GM12878 (cell line): ENCODE measurements around the gene GRIN2C. TPM values are rescaled to one million over a fixed set of nuclear protein-coding genes. Genes with fewer than 3 reads are reported as not detected.

Experiments
- ATAC-seq: fragments of 200-7000 bp; cut with Tn5 transposase; 3 replicates; pipeline ENCODE4 v1.9.1; 2020; ENCODE audit warnings: mild to moderate bottlenecking, moderate library complexity
- BruUV-seq: library from RNA; stranded (reverse); fragments of 400-500 nt; replicated peaks from 2 replicates; lab custom pipeline; 2021; lab: Mats Ljungman, UMichigan
- CTCF ChIA-PET: fragments of 300-600 bp; sonication (Branson Sonifier 250); formaldehyde crosslinking; extraction: SDS; loops from one replicate; lab custom pipeline; 2021; ENCODE audit warnings: inconsistent platforms; lab: Yijun Ruan, JAX
- POLR2A ChIA-PET: fragments of 350-600 bp; formaldehyde crosslinking; extraction: SDS; loops from one replicate; lab custom pipeline; 2021; ENCODE audit warnings: inconsistent platforms; lab: Charles Lee
- RAD21 ChIA-PET: fragments of 300-600 bp; sonication (Branson Sonifier 250); formaldehyde crosslinking; loops from one replicate; lab custom pipeline; 2023; ENCODE audit warnings: antibody characterized with exemption; ENCODE audit not compliant: unreplicated experiment; lab: Charles Lee
- SMC1A ChIA-PET: fragments of 300-600 bp; sonication (Branson Sonifier 250); formaldehyde crosslinking; loops from one replicate; lab custom pipeline; 2023; ENCODE audit not compliant: unreplicated experiment, uncharacterized antibody; lab: Charles Lee
- DNase-seq: peaks from one replicate; pipeline ENCODE4 v3.0.0-alpha.2; 2011; ENCODE audit warnings: low read depth, low spot score
- FAIRE-seq: peaks from 3 replicates; lab custom pipeline; 2011; peaks lifted over from hg19 to GRCh38; lab: Jason Lieb, UNC
- H2AFZ ChIP-seq: 2 replicates; pipeline ENCODE4 v1.6.0; 2011; ENCODE audit warnings: low read depth, low read length, control low read depth; ENCODE audit not compliant: control insufficient read depth
- H3K27ac ChIP-seq: 2 replicates; pipeline ENCODE4 v1.5.1; 2011; ENCODE audit warnings: control low read depth; ENCODE audit not compliant: control insufficient read depth, insufficient read depth
- H3K27me3 ChIP-seq, 2 experiments: replicated peaks in 1 of 2; 2 replicates each; pipeline versions ENCODE4 v1.6.0 to v1.6.1; 2011; ENCODE audit warnings: low read length in 1 of 2; ENCODE audit not compliant: control insufficient read depth in 2 of 2, insufficient read depth in 2 of 2
- H3K36me3 ChIP-seq, 2 experiments: 2 replicates each; pipeline ENCODE4 v1.5.1; 2011; ENCODE audit warnings: low read length in 1 of 2; ENCODE audit not compliant: control insufficient read depth in 2 of 2, insufficient read depth in 2 of 2
- H3K4me1 ChIP-seq: 2 replicates; pipeline ENCODE4 v1.6.1; 2011; ENCODE audit warnings: mild to moderate bottlenecking, low read length, moderate library complexity, mixed read lengths; ENCODE audit not compliant: control insufficient read depth, insufficient read depth
- H3K4me2 ChIP-seq: 2 replicates; pipeline ENCODE4 v1.6.0; 2011; ENCODE audit warnings: control low read depth; ENCODE audit not compliant: control insufficient read depth, insufficient read depth
- H3K4me3 ChIP-seq: fragments of 200-600 bp; sonication (generic); 2 replicates; pipeline ENCODE4 v1.5.1; 2016
- H3K79me2 ChIP-seq: 2 replicates; pipeline ENCODE4 v1.6.0; 2011; ENCODE audit warnings: low read length; ENCODE audit not compliant: control insufficient read depth, insufficient read depth
- H3K9ac ChIP-seq: 2 replicates; pipeline ENCODE4 v1.8.0; 2011; ENCODE audit warnings: low read length, control low read depth, mixed read lengths; ENCODE audit not compliant: control insufficient read depth, insufficient read depth
- H3K9me3 ChIP-seq: replicated peaks from 3 replicates; pipeline ENCODE4 v1.5.1; 2011; ENCODE audit warnings: mild to moderate bottlenecking, low read length; ENCODE audit not compliant: control insufficient read depth, insufficient read depth
- H4K20me1 ChIP-seq: 2 replicates; pipeline ENCODE4 v1.6.0; 2011; ENCODE audit not compliant: control insufficient read depth, insufficient read depth
- POLR2A ChIP-seq: IDR thresholded peaks from 2 replicates; pipeline ENCODE4 v1.6.1; 2011; ENCODE audit warnings: low read depth, mild to moderate bottlenecking, low read length
- SMAD1 ChIP-seq: fragments of 450-650 bp; IDR thresholded peaks from 2 replicates; pipeline ENCODE4 v1.6.1; 2018; ENCODE audit warnings: mild to moderate bottlenecking, low read depth; ENCODE audit not compliant: partially characterized antibody
- WGBS: methylation state at CpG from one replicate; pipeline ENCODE4 v1.1.6; 2016; ENCODE audit warnings: low lambda C conversion rate; ENCODE audit not compliant: insufficient replicate concordance, insufficient coverage; ENCODE audit errors: missing lambda C conversion rate; 5-methylcytosine and 5-hydroxymethylcytosine counted together
- in situ Hi-C: fragments of 300-500 bp; cut with MboI; formaldehyde crosslinking; loops from 9 replicates; pipeline ENCODE4 v1.14.3; 2018; ENCODE audit warnings: mixed read lengths
- intact Hi-C: fragments of 100-400 bp; cut with micrococcal nuclease; formaldehyde crosslinking; loops from one replicate; pipeline ENCODE4 v1.14.2; 2022; ENCODE audit not compliant: unreplicated experiment
- polyA plus RNA-seq, 11 experiments: library from polyadenylated mRNA; depleted of rRNA in 4 of 11; unstranded in 6 of 11; stranded (reverse) in 5 of 11; fragments of >200 nt; fragmentation: Nextera tagmentation in 4 of 11; fragmentation: Illumina TruSeq in 1 of 11; extraction: Ambion mirVana in 4 of 11; extraction: Trizol in 1 of 11; gene quantifications; 1 replicate in 1 of 11; 2 replicates in 10 of 11; pipeline versions ENCODE4 v1.2.1 to v1.2.3, GENCODE V29; 2011 to 2016; ENCODE audit warnings: inconsistent platforms in 2 of 11, missing spikeins in 2 of 11, low read depth in 1 of 11
- total RNA-seq, 4 experiments: library from RNA; depleted of rRNA in 3 of 4; stranded (reverse); fragments of >200 nt in 3 of 4; fragmentation: Illumina TruSeq in 1 of 4; extraction: Trizol in 1 of 4; gene quantifications; 2 replicates each; pipeline versions ENCODE4 v1.2.1 to v1.2.3, GENCODE V29; 2013 to 2021
- TF ChIP-seq, protein P1 (sequence below): IDR thresholded peaks from 2 replicates; pipeline ENCODE4 v1.6.1; 2011; ENCODE audit warnings: low read depth, mild to moderate bottlenecking, low read length, moderate library complexity, borderline replicate concordance; ENCODE audit errors: extremely low read depth

The GRIN2C gene
- total and polyA plus RNA-seq, 10 of the 15 experiments (the other 5 are each of a cell fraction or from before 2014, with no cell fraction given): 0.01 to 0.20 (median 0.11) TPM; not detected in 2

DNA sequence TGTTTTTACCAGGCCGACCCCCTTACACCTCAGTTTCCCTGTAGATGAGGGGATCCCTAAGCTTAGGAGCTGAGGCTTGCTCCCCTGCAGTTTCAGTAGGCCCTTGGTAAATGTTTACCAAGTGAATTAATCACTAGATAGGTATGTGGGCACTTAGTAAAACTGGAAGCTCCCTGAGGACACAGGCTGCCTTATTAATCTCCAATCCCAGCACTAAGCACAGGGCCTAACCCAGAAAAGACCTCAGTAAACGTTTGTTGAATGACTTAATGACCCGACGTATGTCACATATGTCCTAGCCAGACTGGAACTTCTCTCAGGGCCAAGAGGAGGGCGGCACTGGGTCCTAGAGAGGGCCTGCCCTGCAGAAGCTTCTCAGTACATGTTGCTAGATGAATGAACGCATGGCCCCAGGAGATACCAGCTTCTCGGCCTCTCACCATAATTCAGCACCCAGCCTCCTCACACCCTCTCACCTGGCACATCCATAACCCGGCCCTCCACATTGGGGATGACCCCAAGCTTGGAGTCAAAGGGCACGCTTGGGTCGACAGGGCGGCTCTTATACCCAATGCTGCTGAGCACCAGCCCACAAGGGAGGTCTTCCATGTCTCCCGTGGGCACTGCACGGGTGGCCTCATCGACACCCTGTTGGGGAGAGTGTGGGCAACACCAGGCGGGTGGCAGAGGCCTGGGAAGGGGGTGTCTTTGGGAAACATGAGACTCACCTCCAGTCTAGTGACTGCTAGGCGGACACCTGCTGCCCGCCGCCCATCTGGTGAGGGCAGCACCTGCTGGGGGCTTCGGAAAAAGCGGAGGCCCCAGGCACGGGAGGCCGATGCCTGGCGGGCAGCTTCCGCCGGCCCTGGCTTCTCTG lies 4.0 kb upstream of the GRIN2C start:
- Histone ChIP-seq H3K4me3 (no peak overlapping the region), H4K20me1 (no peaks in the 10 kb centered on the region), H2AFZ (no peak overlapping the region), H3K9ac (no peak overlapping the region), H3K79me2 (no peaks in the 10 kb centered on the region), H3K27ac (no peak overlapping the region), H3K4me2 (no peak overlapping the region), H3K36me3 (no peaks in the 10 kb centered on the region; a peak in 3 of 4 replicates), H3K27me3 (peaks cover 11 to 13% of the 10 kb centered on the region in 2 experiments), H3K9me3 (no peaks in the 10 kb centered on the region), H3K4me1 (peaks cover 4% of the 10 kb centered on the region; the same call in 1 of the 2 replicates)
- ChIA-PET RAD21 (interaction anchor here (1.2 to 4.9 kb wide), 2 partner anchors 72 to 98 kb away, joined by 3 to 15 read pairs; no protein-coding TSS in a partner anchor), CTCF (interaction anchor here (0.6 to 10.2 kb wide), 11 partner anchors 10 to 222 kb away, joined by 3 to 98 read pairs (median 11); partner anchors contain the start of gene FDXR), POLR2A (interaction anchor here (0.6 kb wide), 1 partner anchor 543 kb away, joined by 5 read pairs; no protein-coding TSS in a partner anchor), SMC1A (interaction anchor here (3.4 kb wide), 1 partner anchor 73 kb away, joined by 12 read pairs; no protein-coding TSS in a partner anchor)
- in situ Hi-C loops (no loop called here), intact Hi-C loops (loop anchor here (2.0 kb wide), 1 partner anchor 207 kb away; no protein-coding TSS in a partner anchor)
- TSS peak; percentile 53 for BruUV-seq
- 79% methylated on average over 25 of the region's 25 CpGs for WGBS
- TF ChIP-seq SMAD1 (no peak), POLR2A (0 out of 2 replicates have a peak, but pooled peaks have one; percentile 7)
- TF ChIP-seq, protein P1, sequence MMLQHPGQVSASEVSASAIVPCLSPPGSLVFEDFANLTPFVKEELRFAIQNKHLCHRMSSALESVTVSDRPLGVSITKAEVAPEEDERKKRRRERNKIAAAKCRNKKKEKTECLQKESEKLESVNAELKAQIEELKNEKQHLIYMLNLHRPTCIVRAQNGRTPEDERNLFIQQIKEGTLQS: no peak
- ATAC-seq: no peak
- no peak for DNase-seq
- FAIRE-seq: no peak
